ENCODE data around the gene VWF. TPM values are rescaled to one million over a fixed set of nuclear protein-coding genes. Genes with fewer than 3 reads are reported as not detected.

The VWF gene
- total and polyA plus RNA-seq, 12 donors, result 104 to 480 (median 253) TPM

- H3K4me1 ChIP-seq, result no peaks in the 10 kb centered on the region
- peaks cover 0 to 5% (median 0%) of the 10 kb centered on the region in 11 donors for H3K9me3 ChIP-seq
- ATAC-seq, result no peak
- peaks cover 0 to 36% (median 0%) of the 10 kb centered on the region in 9 donors for H3K36me3 ChIP-seq
- H3K27me3 ChIP-seq, result peaks cover 0 to 22% (median 6%) of the 10 kb centered on the region in 7 donors
- no peak for DNase-seq
- no peak overlapping the region for H3K4me3 ChIP-seq
- no peak for TF ChIP-seq CTCF (IDR thresholded peaks at IDR 0.05)
- H3K27ac ChIP-seq, result no peak overlapping the region
- intact Hi-C loops (cut with DNase I), result no loop called here
- WGBS, 2 donors, result 57 to 58% methylated on average over 15 of the region's 15 CpGs
These were observed 223.8 kb downstream of the VWF start for GRCh38 chr12:5900533-5901205.

GRCh38 chr12:5900076-5900475, 224.4 kb downstream of the VWF start:
- no peak overlapping the region for H3K27ac ChIP-seq
- ATAC-seq (no peak), DNase-seq (no peak)
- H3K4me1 ChIP-seq, result no peaks in the 10 kb centered on the region
- no peak for TF ChIP-seq CTCF (IDR thresholded peaks at IDR 0.05)
- no peak overlapping the region for H3K4me3 ChIP-seq
- peaks cover 0 to 19% (median 5%) of the 10 kb centered on the region in 7 donors for H3K27me3 ChIP-seq
- H3K9me3 ChIP-seq, result peaks cover 0 to 5% (median 0%) of the 10 kb centered on the region in 11 donors
- intact Hi-C loops (cut with DNase I), result no loop called here
- peaks cover 0 to 30% (median 0%) of the 10 kb centered on the region in 9 donors for H3K36me3 ChIP-seq
- 60 to 73% methylated on average over 4 of the region's 4 CpGs for WGBS, 2 donors

GRCh38 chr12:5899675-5900074, 224.8 kb downstream of the VWF start:
- H3K36me3 ChIP-seq, result peaks cover 0 to 28% (median 0%) of the 10 kb centered on the region in 9 donors
- H3K4me3 ChIP-seq, result no peak overlapping the region
- no peak for TF ChIP-seq CTCF (IDR thresholded peaks at IDR 0.05)
- H3K27ac ChIP-seq, result no peak overlapping the region
- peaks cover 0 to 15% (median 5%) of the 10 kb centered on the region in 7 donors for H3K27me3 ChIP-seq
- 80 to 81% methylated on average over 3 of the region's 3 CpGs for WGBS, 2 donors
- intact Hi-C loops (cut with DNase I), result no loop called here
- ATAC-seq (peak in 1 of 8 donors; percentile 28), DNase-seq (no peak)
- H3K9me3 ChIP-seq, result peaks cover 0 to 8% (median 0%) of the 10 kb centered on the region in 11 donors
- no peaks in the 10 kb centered on the region for H3K4me1 ChIP-seq

GRCh38 chr12:5898874-5899273, 225.6 kb downstream of the VWF start:
- TF ChIP-seq CTCF (IDR thresholded peaks at IDR 0.05), result no peak
- 85% methylated on average over 3 of the region's 3 CpGs for WGBS, 2 donors
- Histone ChIP-seq H3K4me3 (no peak overlapping the region), H3K27me3 (peaks cover 0 to 11% (median 5%) of the 10 kb centered on the region in 7 donors), H3K9me3 (peaks cover 0 to 9% (median 0%) of the 10 kb centered on the region in 11 donors), H3K27ac (no peak overlapping the region), H3K36me3 (peaks cover 0 to 23% (median 0%) of the 10 kb centered on the region in 9 donors), H3K4me1 (no peaks in the 10 kb centered on the region)
- intact Hi-C loops (cut with DNase I), result no loop called here
- DNase-seq (no peak), ATAC-seq (no peak)

Other genes starting within 250 kb of the VWF start
- 10 to 100 TPM in 8 of 10 donors, 1 to 10 TPM in 2; 6.9 to 15.2 (median 12.0) TPM for gene ANO2, start 179.4 kb downstream of the VWF start, total RNA-seq
- 10 to 100 TPM in 1 of 2 donors, 1 to 10 TPM in 1; 4.0 to 12.2 TPM for gene ANO2, start 179.4 kb downstream of the VWF start, polyA plus RNA-seq
- 10 to 100 TPM; 24.8 to 70.4 (median 52.8) TPM for gene CD9, start 75.7 kb upstream of the VWF start, total RNA-seq
- gene CD9, start 75.7 kb upstream of the VWF start, polyA plus RNA-seq, result 100 to 1,000 TPM in 1 of 2 donors, 10 to 100 TPM in 1; 52.3 to 109 TPM
- gene PLEKHG6, start 186.0 kb upstream of the VWF start, total RNA-seq, result 1 to 10 TPM in 2 of 10 donors, under 1 TPM in 3, not detected in 5; 0.13 to 1.9 (median 0.81) TPM
- 1 to 10 TPM; 1.1 to 1.6 TPM for gene PLEKHG6, start 186.0 kb upstream of the VWF start, polyA plus RNA-seq
- 100 to 1,000 TPM in 1 of 10 donors, 10 to 100 TPM in 9; 29.4 to 100 (median 39.2) TPM for gene TNFRSF1A, start 217.4 kb upstream of the VWF start, total RNA-seq
- gene TNFRSF1A, start 217.4 kb upstream of the VWF start, polyA plus RNA-seq, result 10 to 100 TPM; 34.4 to 75.7 TPM